ENCODE measurements around the gene CFAP141. TPM values are rescaled to one million over a fixed set of nuclear protein-coding genes. Genes with fewer than 3 reads are reported as not detected.

CFAP141 gene
- polyA plus RNA-seq, 1 donor (not counting 4 experiments of a cell fraction or from before 2014, with no cell fraction given) = not detected

GRCh38 chr1:154186177-154186576 lies 20.0 kb downstream of the CFAP141 start:
- dilution Hi-C loops (cut with MboI; ENCODE audit: extremely low pct_ligation_motif_present, low sequenced_read_pairs) = no loop called here
- no peaks in the 10 kb centered on the region for H3K36me3 ChIP-seq (ENCODE audit: control insufficient read depth in 2 of 2, extremely low read depth in 1 of 2, insufficient read depth in 2 of 2, low read length in 2 of 2)
- DNase-seq (ENCODE audit: low read depth, low spot score) (no peak), FAIRE-seq (peak; percentile 39)
- no peaks in the 10 kb centered on the region for H3K27me3 ChIP-seq (ENCODE audit: control insufficient read depth, extremely low read depth, insufficient read depth, low read length)
- H4K20me1 ChIP-seq (ENCODE audit: control insufficient read depth, extremely low read depth, insufficient read depth, low read length) = peaks cover 11% of the 10 kb centered on the region
- no peaks in the 10 kb centered on the region for H3K9me1 ChIP-seq (ENCODE audit: control insufficient read depth, extremely low read depth, insufficient read depth, low read length)
- no peak overlapping the region for H3K4me3 ChIP-seq (ENCODE audit: control insufficient read depth in 2 of 3, extremely low read depth in 1 of 3, insufficient read depth in 2 of 3, low read depth in 1 of 3, low read length in 3 of 3)
- no peaks in the 10 kb centered on the region for H3K9me3 ChIP-seq (ENCODE audit: control insufficient read depth, low read depth, low read length)
- H3K79me2 ChIP-seq (ENCODE audit: control insufficient read depth, insufficient read depth, low read length) = peaks cover 19% of the 10 kb centered on the region
- no peak overlapping the region for H3K9ac ChIP-seq (ENCODE audit: control insufficient read depth, extremely low read depth, insufficient read depth, low read length)
- H3K4me2 ChIP-seq (ENCODE audit: control insufficient read depth, extremely low read depth, insufficient read depth, low read depth, low read length) = no peak overlapping the region
- TF ChIP-seq EZH2 (IDR thresholded peaks at IDR 0.05; ENCODE audit: low read length) (no peak), CTCF (optimal IDR thresholded peaks at IDR 0.05 in 1 of 3, IDR thresholded peaks at IDR 0.05 in 1 of 3, conservative IDR thresholded peaks at IDR 0.05 in 1 of 3; ENCODE audit: extremely low read depth in 1 of 3, insufficient read depth in 2 of 3, low read length in 3 of 3) (peak; percentile 79 to 92 (median 82))
- peaks cover 13% of the 10 kb centered on the region for H3K4me1 ChIP-seq (ENCODE audit: control insufficient read depth, extremely low read depth, insufficient read depth, low read length)
- H2AFZ ChIP-seq (ENCODE audit: control insufficient read depth, low read length) = no peak overlapping the region
- H3K27ac ChIP-seq (ENCODE audit: control insufficient read depth, insufficient read depth, low read length) = no peak overlapping the region

GRCh38 chr1:154183046-154183915 lies 22.9 kb downstream of the CFAP141 start:
- Histone ChIP-seq H3K27ac (ENCODE audit: control insufficient read depth, insufficient read depth, low read length) (peak overlapping the region; percentile 90), H3K9me3 (ENCODE audit: control insufficient read depth, low read depth, low read length) (no peaks in the 10 kb centered on the region), H3K9ac (ENCODE audit: control insufficient read depth, extremely low read depth, insufficient read depth, low read length) (peak overlapping the region; percentile 92), H2AFZ (ENCODE audit: control insufficient read depth, low read length) (peak overlapping the region; percentile 94), H3K4me1 (ENCODE audit: control insufficient read depth, extremely low read depth, insufficient read depth, low read length) (peaks cover 39% of the 10 kb centered on the region), H4K20me1 (ENCODE audit: control insufficient read depth, extremely low read depth, insufficient read depth, low read length) (peaks cover 38% of the 10 kb centered on the region), H3K4me3 (ENCODE audit: control insufficient read depth in 2 of 3, extremely low read depth in 1 of 3, insufficient read depth in 2 of 3, low read depth in 1 of 3, low read length in 3 of 3) (peak overlapping the region; percentile 68 to 99 (median 77)), H3K79me2 (ENCODE audit: control insufficient read depth, insufficient read depth, low read length) (peaks cover 48% of the 10 kb centered on the region), H3K27me3 (ENCODE audit: control insufficient read depth, extremely low read depth, insufficient read depth, low read length) (no peaks in the 10 kb centered on the region), H3K9me1 (ENCODE audit: control insufficient read depth, extremely low read depth, insufficient read depth, low read length) (peaks cover 2% of the 10 kb centered on the region), H3K4me2 (ENCODE audit: control insufficient read depth, extremely low read depth, insufficient read depth, low read depth, low read length) (peak overlapping the region; percentile 98), H3K36me3 (ENCODE audit: control insufficient read depth in 2 of 2, extremely low read depth in 1 of 2, insufficient read depth in 2 of 2, low read length in 2 of 2) (peaks cover 2 to 17% of the 10 kb centered on the region in 2 experiments)
- dilution Hi-C loops (cut with MboI; ENCODE audit: extremely low pct_ligation_motif_present, low sequenced_read_pairs) = no loop called here
- TF ChIP-seq CTCF (optimal IDR thresholded peaks at IDR 0.05 in 1 of 3, IDR thresholded peaks at IDR 0.05 in 1 of 3, conservative IDR thresholded peaks at IDR 0.05 in 1 of 3; ENCODE audit: extremely low read depth in 1 of 3, insufficient read depth in 2 of 3, low read length in 3 of 3) = no peak
- no peak for TF ChIP-seq EZH2 (IDR thresholded peaks at IDR 0.05; ENCODE audit: low read length)
- FAIRE-seq (no peak), DNase-seq (ENCODE audit: low read depth, low spot score) (peak; percentile 79)

All from keratinocyte (primary cell).